T-helper 22 cell (primary cell): ENCODE measurements around the gene PHOX2B.
"Not testable (repeated sequence)": the region's sequence is repeated elsewhere in the genome, so short reads cannot be mapped to it uniquely, and the experiment has no call there.

Source experiments
- DNase-seq: peaks from one replicate; pipeline ENCODE4 v3.0.0-alpha.2; 2020; ENCODE audit warnings: low read depth

The PHOX2B gene

GRCh38 chr4:41748074-41748570, 403 bp downstream of the PHOX2B start:
- DNase-seq, result no peak

DNA sequence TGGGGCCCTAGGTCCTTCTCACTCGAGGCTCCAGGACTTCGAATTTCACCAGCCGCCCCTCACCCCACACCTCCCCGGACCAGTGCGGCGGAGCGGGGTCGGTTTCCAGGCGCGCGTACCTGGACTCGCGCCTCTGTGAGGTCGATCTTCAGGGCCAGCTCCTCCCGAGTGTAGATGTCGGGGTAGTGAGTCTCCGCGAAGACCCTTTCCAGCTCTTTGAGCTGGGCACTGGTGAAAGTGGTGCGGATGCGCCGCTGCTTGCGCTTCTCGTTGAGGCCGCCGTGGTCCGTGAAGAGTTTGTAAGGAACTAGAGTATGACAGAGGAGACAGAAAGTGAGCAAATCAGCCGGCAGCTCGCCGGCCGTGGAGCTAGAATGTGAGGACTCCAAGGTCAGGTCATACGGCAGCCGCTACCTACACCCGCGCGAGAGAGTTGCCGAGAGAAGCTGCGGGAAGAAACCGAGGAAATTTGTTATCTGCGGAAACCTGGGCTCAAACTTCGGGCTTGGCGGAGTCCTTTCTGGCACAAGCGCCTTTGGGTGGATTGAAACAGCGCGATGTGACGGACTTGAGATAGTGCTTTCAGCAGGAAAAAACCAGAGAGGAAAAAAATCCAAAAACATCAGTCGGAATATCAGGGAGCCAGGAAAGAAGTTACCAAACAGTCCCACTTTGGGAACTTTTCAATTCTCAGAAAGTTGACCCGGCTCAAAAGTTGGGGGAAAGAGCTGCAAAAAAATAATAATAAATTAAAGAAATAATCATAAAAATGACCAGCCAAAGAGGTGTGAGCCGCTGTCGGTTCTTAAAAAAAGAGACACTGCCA, 1.1 kb downstream of the PHOX2B start:
- no peak for DNase-seq

DNA sequence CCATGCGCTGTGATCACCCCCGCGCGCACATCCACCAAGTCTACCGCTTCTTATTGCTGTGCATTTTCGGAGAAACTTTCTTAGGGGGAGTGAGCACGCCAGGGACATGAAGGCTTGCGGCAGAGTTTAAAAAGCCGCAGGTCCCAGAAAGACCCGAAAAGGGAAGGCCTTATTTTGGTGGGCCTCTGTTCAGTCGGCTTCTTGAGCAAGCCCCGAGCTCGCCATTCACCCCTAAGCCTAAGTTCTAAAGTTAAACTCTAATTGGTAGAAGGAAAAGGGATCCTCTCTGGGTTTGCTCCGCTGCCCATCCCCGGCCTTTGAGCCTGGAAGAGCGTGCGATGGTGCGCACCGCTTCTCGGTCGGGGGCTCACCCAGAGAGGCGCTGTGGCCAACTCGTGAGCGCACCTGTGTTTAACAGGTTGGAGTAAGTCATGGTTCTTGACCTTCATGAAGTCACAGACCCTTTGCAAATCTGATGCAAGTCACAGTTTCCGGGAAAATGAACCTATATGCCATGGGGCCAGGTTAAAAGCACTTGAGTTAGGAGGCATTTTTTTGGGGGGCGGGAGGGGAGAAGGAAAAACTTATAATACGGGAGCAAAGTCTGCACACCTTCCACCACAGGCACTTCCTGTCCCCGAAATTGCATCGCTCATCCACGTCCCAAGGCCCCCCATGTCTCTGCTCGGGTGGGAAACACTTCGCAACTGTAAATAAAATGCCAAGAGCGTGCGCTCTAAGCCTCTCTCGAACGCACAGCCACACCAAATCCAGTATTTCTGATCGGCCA, 1.9 kb downstream of the PHOX2B start:
- no peak for DNase-seq

DNA sequence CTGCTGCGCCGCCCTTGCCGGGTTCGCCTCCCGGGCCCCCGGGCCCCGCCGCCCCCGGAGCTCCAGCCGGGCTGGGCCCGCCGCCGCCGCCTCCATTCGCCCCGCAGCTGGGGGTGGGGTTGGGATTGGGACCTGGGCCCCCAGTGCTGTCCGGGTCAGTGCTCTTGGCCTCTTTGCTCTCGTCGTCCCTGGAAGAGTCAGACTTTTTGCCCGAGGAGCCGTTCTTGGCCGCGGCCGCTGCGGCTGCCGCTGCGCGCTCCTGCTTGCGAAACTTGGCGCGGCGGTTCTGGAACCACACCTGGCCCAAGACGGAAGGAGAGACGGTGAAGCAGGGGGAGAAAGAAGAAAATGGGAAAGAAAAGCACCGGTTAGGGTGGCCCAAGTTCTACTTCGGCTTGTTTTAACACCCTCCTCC, 2.5 kb downstream of the PHOX2B start:
- no peak for DNase-seq

DNA sequence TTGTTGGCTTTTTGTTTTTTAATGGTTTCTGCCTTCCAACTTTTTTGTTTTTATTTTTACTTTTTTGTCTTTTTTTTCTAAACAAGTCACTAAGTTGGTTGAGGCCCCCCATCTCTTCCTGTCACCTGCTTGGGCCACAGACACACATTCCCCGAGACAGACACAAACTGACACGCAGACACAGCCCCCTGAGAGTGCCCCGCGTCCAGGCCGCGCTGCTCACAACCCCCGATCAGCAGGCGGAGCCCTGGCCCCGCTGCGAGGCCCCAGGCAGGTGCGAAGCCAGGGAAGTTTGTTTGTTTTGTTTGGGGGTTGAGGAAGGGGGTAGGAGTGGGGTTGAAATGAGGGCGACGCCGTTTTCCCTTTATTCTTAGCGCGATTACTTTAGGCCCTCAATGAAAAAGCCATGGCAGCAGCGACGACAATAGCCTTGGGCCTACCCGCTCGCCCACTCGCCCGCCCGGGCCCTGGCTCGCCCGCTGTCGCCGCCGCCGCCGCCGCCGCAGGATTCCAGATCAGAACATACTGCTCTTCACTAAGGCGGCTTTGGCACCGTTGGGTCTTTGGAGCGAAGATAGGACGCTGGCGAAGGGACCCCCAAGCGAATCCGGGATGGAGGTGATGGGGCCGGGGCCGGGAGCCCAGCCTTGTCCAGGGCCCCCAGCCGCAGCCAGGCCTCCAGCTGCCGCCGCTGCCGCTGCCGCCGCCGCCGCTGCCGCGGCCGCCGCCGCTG, 3.1 kb downstream of the PHOX2B start:
- no peak for DNase-seq

GRCh38 chr4:41744572-41745291, 3.8 kb downstream of the PHOX2B start:
- DNase-seq, result no peak

DNA sequence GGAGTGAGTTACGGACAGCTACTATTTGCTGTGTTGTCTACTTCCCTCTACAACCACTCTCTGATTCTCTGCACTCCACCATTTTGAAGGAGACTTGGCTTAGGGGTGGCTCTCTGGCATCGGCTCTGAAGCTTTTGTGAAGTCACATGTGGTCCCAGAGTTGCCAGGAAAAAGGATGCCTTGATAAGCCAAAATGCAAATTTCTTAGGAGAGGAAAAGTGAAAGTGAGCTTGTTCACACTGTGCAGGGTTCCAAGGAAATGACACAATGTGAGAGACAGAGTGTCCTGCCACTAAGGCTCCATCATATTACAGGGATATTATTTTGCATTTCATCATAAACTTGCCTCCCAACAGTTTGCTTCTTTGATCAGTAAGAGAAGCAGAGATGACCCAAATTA, 7.2 kb downstream of the PHOX2B start:
- DNase-seq, result no peak

DNA sequence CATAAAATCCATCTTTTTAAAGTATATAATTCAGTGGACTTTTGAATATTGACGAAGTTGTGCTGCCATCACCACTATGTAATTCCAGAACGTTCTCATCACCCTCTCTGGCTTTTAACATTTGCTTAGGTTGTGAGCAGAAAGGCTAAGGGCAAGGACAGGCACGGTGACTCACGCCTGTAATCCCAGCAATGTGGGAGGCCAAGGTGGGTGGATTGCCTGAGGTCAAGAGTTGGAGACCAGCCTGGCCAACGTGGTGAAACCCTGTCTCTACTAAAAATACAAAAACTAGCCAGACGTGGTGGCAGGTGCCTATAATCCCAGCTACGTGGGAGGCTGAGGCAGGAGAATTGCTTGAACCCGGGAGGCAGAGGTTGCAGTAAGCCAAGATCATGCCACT, 11.0 kb downstream of the PHOX2B start:
- not testable (repeated sequence) for DNase-seq

GRCh38 chr4:41734371-41734770, 14.2 kb downstream of the PHOX2B start:
- DNase-seq, result no peak

- no peak for DNase-seq
Measured at GRCh38 chr4:41731569-41732126, 16.9 kb downstream of the PHOX2B start.

- DNase-seq, result no peak
Measured at GRCh38 chr4:41728573-41728913, 20.0 kb downstream of the PHOX2B start.

DNA sequence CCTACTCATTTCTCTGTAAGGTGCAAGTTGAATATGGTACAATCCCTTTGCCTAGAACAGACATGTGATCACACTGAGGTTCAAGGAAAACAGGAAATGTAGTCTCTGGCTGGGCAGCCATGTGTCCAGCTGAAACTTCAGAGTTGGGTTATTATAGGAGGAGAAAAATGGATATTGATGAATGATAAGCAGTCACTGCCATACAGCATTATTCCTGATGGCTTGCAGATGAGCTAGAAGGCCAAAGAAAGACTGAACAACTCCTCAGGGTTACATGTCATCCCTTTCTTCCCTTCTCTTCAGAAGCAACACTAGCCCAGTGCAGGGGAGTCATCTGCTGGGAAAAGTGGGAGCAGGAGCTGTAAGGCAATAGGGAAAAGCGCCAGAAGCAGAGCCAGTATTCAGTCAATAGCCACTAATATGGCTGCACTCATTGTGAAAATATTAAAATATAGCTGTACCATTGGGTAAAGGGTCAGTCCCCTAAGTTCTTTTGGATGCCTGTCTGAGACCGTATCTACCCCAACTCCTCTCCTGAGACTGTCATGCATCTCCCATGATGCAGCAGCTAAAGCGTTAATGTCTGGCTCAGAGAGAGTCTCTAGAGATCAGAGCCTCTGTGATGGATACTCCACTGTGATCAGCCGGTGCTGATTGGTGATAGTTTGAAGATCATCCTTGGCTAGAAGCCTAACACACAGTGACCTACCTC, 20.5 kb downstream of the PHOX2B start:
- DNase-seq, result no peak

DNA sequence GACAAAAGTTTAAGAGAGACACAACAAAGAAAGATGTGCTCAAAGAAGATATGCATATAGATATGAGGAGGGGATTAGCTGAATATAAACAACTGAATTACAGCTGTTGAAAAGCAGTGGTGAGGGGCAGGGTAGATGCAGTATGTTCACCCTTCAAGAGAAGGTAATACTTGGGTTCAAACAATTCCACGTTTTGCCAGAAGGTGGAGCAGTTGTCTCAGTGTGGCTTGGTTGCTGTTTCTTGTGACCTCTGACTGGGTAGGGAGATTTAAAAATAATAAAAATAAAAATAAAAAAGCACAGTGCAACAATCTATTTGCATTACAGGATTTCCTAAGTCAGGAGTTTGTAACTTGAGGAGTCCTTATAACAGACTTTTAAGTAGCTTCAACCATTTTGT, 23.3 kb downstream of the PHOX2B start:
- DNase-seq, result no peak

GRCh38 chr4:41723286-41723685, 25.2 kb downstream of the PHOX2B start:
- no peak for DNase-seq

DNA sequence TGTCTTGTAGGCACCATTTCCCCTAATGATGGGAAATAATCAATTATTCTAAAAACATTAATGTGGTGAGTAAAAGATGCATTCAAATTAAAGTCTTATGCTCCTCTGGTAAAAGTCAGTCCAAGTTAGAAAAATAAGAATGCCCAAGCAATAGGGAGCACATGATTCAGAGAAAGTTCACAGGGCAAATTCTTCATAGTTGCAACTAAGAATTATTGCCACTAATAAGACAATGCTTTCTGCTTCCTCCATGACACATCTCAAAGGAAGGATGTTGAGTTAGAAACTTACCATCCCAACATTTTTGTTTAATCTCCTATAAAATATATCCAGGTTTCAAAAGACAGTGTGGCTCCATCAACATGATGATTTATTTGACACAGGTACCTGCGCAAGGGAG, 26.3 kb downstream of the PHOX2B start:
- DNase-seq, result no peak

DNA sequence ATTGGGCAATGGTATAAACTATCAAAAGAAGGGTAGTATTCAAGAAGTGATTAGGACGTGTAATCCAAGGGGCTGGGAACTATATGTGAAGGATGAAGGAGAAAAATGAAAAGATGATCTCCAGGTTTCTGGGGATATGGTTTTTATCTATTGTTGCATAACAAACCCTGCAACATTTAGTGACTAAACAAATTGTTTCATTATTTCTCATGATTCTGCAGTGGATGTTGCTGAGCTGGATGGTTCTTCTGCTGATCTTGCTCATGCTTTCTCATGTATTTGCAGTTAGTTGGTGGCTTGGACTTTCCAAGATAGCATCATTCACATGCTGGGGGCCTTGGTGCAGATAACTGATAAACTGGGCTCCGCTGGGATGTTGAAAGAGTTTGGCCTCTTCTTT, 29.1 kb downstream of the PHOX2B start:
- DNase-seq, result no peak

DNA sequence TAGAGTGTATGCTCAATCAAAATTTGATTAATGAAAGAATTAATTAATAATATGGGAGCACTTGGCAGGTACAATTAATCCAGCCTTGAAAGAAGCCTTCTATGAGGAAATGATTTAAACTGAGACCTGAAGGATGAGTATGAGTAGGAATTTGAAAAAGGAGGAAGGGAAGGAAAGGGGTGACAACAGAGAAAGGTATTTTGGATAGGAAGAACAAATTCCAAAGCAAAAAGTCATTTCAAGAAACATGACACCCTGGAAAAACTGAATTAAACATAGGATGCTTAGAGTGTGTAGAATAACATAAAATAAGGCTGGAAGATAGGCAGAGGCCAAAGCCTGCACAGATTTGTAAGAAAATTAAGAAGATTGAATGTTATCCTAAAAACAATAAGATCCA, 29.6 kb downstream of the PHOX2B start:
- DNase-seq, result no peak

- no peak for DNase-seq
Measured at GRCh38 chr4:41715155-41715554, 33.4 kb downstream of the PHOX2B start.

DNA sequence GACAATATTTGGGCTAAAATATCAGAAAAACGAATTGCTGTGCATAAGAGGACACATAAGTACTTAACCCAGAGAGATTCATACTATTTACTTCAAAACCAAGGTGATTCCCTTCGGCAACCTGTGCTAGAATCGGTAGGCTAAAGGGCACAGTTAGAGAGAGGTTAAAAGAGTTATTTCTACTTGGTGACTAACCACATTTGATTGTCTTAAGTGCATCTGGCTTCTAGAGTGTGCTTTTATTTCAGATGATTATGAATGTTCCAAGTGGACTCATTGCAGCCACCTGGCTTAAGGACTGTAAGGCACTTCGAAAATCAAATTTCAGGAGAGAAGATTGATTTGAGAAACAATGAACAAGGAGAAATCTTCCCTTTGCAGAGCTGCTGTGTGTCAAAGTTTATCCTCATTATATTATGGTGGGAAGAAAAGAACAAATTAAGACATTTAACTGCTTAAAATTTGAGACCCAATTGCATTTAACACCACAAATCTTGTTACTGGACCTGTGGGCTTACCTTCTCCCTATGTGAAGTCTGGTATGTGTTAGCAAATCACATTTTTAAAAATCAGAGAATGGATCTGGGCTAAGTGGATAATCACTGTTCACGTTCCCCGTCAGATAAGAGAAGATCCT, 34.0 kb downstream of the PHOX2B start:
- DNase-seq, result no peak

DNA sequence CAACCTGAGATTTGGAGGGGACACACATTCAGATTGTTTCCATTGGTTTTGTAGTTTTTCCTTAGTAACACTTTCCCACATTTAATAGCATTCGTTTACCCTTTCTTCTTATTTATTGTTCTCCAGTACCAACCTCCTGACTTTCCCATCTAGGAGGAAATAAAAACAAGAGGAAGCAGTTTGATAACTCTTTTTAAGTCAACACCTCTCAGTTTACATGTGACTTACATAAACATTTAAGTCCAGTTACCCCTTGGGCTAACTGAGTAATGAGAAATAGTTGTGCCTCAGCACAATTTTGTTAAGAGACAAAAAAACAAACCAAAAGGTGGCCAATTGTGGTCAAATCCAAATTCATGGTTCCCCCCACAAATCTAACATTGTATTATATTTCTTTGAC, 34.8 kb downstream of the PHOX2B start:
- DNase-seq, result no peak

- DNase-seq, result no peak
Measured at GRCh38 chr4:41712425-41712824, 36.1 kb downstream of the PHOX2B start.
